GM12878 (cell line): ENCODE results near the gene EGFR. TPM values are rescaled to one million over a fixed set of nuclear protein-coding genes. Genes with fewer than 3 reads are reported as not detected.

Source experiments
- ATAC-seq: fragments of 200-7000 bp; cut with Tn5 transposase; 3 replicates; pipeline ENCODE4 v1.9.1; 2020; ENCODE audit warnings: mild to moderate bottlenecking, moderate library complexity
- BruUV-seq: library from RNA; stranded (reverse); fragments of 400-500 nt; replicated peaks from 2 replicates; lab custom pipeline; 2021; lab: Mats Ljungman, UMichigan
- CTCF ChIA-PET: fragments of 300-600 bp; sonication (Branson Sonifier 250); formaldehyde crosslinking; extraction: SDS; loops from one replicate; lab custom pipeline; 2021; ENCODE audit warnings: inconsistent platforms; lab: Yijun Ruan, JAX
- POLR2A ChIA-PET: fragments of 350-600 bp; formaldehyde crosslinking; extraction: SDS; loops from one replicate; lab custom pipeline; 2021; ENCODE audit warnings: inconsistent platforms; lab: Charles Lee
- RAD21 ChIA-PET: fragments of 300-600 bp; sonication (Branson Sonifier 250); formaldehyde crosslinking; loops from one replicate; lab custom pipeline; 2023; ENCODE audit warnings: antibody characterized with exemption; ENCODE audit not compliant: unreplicated experiment; lab: Charles Lee
- SMC1A ChIA-PET: fragments of 300-600 bp; sonication (Branson Sonifier 250); formaldehyde crosslinking; loops from one replicate; lab custom pipeline; 2023; ENCODE audit not compliant: unreplicated experiment, uncharacterized antibody; lab: Charles Lee
- DNase-seq: peaks from one replicate; pipeline ENCODE4 v3.0.0-alpha.2; 2011; ENCODE audit warnings: low read depth, low spot score
- FAIRE-seq: peaks from 3 replicates; lab custom pipeline; 2011; peaks lifted over from hg19 to GRCh38; lab: Jason Lieb, UNC
- H2AFZ ChIP-seq: 2 replicates; pipeline ENCODE4 v1.6.0; 2011; ENCODE audit warnings: low read depth, low read length, control low read depth; ENCODE audit not compliant: control insufficient read depth
- H3K27ac ChIP-seq: 2 replicates; pipeline ENCODE4 v1.5.1; 2011; ENCODE audit warnings: control low read depth; ENCODE audit not compliant: control insufficient read depth, insufficient read depth
- H3K27me3 ChIP-seq, 2 experiments: replicated peaks in 1 of 2; 2 replicates each; pipeline versions ENCODE4 v1.6.0 to v1.6.1; 2011; ENCODE audit warnings: low read length in 1 of 2; ENCODE audit not compliant: control insufficient read depth in 2 of 2, insufficient read depth in 2 of 2
- H3K36me3 ChIP-seq, 2 experiments: 2 replicates each; pipeline ENCODE4 v1.5.1; 2011; ENCODE audit warnings: low read length in 1 of 2; ENCODE audit not compliant: control insufficient read depth in 2 of 2, insufficient read depth in 2 of 2
- H3K4me1 ChIP-seq: 2 replicates; pipeline ENCODE4 v1.6.1; 2011; ENCODE audit warnings: mild to moderate bottlenecking, low read length, moderate library complexity, mixed read lengths; ENCODE audit not compliant: control insufficient read depth, insufficient read depth
- H3K4me2 ChIP-seq: 2 replicates; pipeline ENCODE4 v1.6.0; 2011; ENCODE audit warnings: control low read depth; ENCODE audit not compliant: control insufficient read depth, insufficient read depth
- H3K4me3 ChIP-seq: fragments of 200-600 bp; sonication (generic); 2 replicates; pipeline ENCODE4 v1.5.1; 2016
- H3K79me2 ChIP-seq: 2 replicates; pipeline ENCODE4 v1.6.0; 2011; ENCODE audit warnings: low read length; ENCODE audit not compliant: control insufficient read depth, insufficient read depth
- H3K9ac ChIP-seq: 2 replicates; pipeline ENCODE4 v1.8.0; 2011; ENCODE audit warnings: low read length, control low read depth, mixed read lengths; ENCODE audit not compliant: control insufficient read depth, insufficient read depth
- H3K9me3 ChIP-seq: replicated peaks from 3 replicates; pipeline ENCODE4 v1.5.1; 2011; ENCODE audit warnings: mild to moderate bottlenecking, low read length; ENCODE audit not compliant: control insufficient read depth, insufficient read depth
- H4K20me1 ChIP-seq: 2 replicates; pipeline ENCODE4 v1.6.0; 2011; ENCODE audit not compliant: control insufficient read depth, insufficient read depth
- ATF7 ChIP-seq: fragments of 450-650 bp; IDR thresholded peaks from 2 replicates; pipeline ENCODE4 v1.6.1; 2016; ENCODE audit warnings: low read depth, mild to moderate bottlenecking
- CEBPZ ChIP-seq: fragments of 150-350 bp; IDR thresholded peaks from 2 replicates; pipeline ENCODE4 v1.6.1; 2016; ENCODE audit warnings: low read depth, low read length
- CHD1 ChIP-seq: IDR thresholded peaks from 2 replicates; pipeline ENCODE4 v1.6.1; 2012; ENCODE audit warnings: low read depth, low read length, improper control_type of control experiment
- ESRRA ChIP-seq: IDR thresholded peaks from 2 replicates; pipeline ENCODE4 v1.6.1; 2012; ENCODE audit warnings: mild to moderate bottlenecking, low read length, improper control_type of control experiment
- GATAD2B ChIP-seq: fragments of 450-650 bp; conservative IDR thresholded peaks from 2 replicates; pipeline ENCODE4 v1.6.1; 2017; ENCODE audit warnings: low read depth, mild to moderate bottlenecking, moderate library complexity
- SMAD5 ChIP-seq: IDR thresholded peaks from 2 replicates; pipeline ENCODE4 v1.6.1; 2016; ENCODE audit warnings: antibody characterized with exemption, low read depth
- SP1 ChIP-seq: IDR thresholded peaks from one replicate; pipeline ENCODE4 v1.6.1; 2011; ENCODE audit warnings: low read depth, low read length
- WGBS: methylation state at CpG from one replicate; pipeline ENCODE4 v1.1.6; 2016; ENCODE audit warnings: low lambda C conversion rate; ENCODE audit not compliant: insufficient replicate concordance, insufficient coverage; ENCODE audit errors: missing lambda C conversion rate; 5-methylcytosine and 5-hydroxymethylcytosine counted together
- in situ Hi-C: fragments of 300-500 bp; cut with MboI; formaldehyde crosslinking; loops from 9 replicates; pipeline ENCODE4 v1.14.3; 2018; ENCODE audit warnings: mixed read lengths
- intact Hi-C: fragments of 100-400 bp; cut with micrococcal nuclease; formaldehyde crosslinking; loops from one replicate; pipeline ENCODE4 v1.14.2; 2022; ENCODE audit not compliant: unreplicated experiment
- polyA plus RNA-seq, 11 experiments: library from polyadenylated mRNA; depleted of rRNA in 4 of 11; unstranded in 6 of 11; stranded (reverse) in 5 of 11; fragments of >200 nt; fragmentation: Nextera tagmentation in 4 of 11; fragmentation: Illumina TruSeq in 1 of 11; extraction: Ambion mirVana in 4 of 11; extraction: Trizol in 1 of 11; gene quantifications; 1 replicate in 1 of 11; 2 replicates in 10 of 11; pipeline versions ENCODE4 v1.2.1 to v1.2.3, GENCODE V29; 2011 to 2016; ENCODE audit warnings: inconsistent platforms in 2 of 11, missing spikeins in 2 of 11, low read depth in 1 of 11
- total RNA-seq, 4 experiments: library from RNA; depleted of rRNA in 3 of 4; stranded (reverse); fragments of >200 nt in 3 of 4; fragmentation: Illumina TruSeq in 1 of 4; extraction: Trizol in 1 of 4; gene quantifications; 2 replicates each; pipeline versions ENCODE4 v1.2.1 to v1.2.3, GENCODE V29; 2013 to 2021

EGFR gene
- total and polyA plus RNA-seq, 10 of the 15 experiments (the other 5 are each of a cell fraction or from before 2014, with no cell fraction given), result 0.01 to 0.31 TPM; not detected in 8

DNA sequence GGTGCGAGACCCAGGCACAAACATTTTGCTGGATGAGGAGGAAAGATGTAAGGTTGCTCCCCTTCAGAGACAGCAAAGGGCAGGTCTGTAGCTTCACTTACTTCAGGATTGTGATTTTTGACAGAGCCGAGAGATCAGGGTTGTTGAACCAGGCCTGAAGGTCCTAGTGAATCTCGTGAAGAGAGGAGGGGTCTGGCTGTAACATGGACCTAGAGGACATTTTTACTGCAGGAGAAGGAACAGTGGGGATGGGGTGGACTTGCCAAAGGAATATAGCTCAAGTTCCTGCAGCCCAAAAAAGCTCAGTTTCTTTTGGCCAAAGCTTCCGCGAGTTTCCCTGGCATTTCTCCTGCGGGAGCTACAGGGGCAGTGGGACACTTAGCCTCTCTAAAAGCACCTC is 976 bp upstream of the EGFR start:
- WGBS, result 72% methylated on average over 6 of the region's 6 CpGs
- Histone ChIP-seq H3K79me2 (no peaks in the 10 kb centered on the region), H3K36me3 (no peaks in the 10 kb centered on the region), H4K20me1 (no peaks in the 10 kb centered on the region; the same call in 1 of the 2 replicates), H3K4me3 (no peak overlapping the region), H3K9ac (no peak overlapping the region), H3K9me3 (no peaks in the 10 kb centered on the region), H3K27ac (no peak overlapping the region), H3K4me1 (no peaks in the 10 kb centered on the region), H3K4me2 (no peak overlapping the region), H2AFZ (no peak overlapping the region), H3K27me3 (peaks cover 1 to 17% of the 10 kb centered on the region in 2 experiments)
- CTCF ChIA-PET, result no interaction called here
- BruUV-seq, result no TSS peak
- FAIRE-seq (no peak), DNase-seq (no peak), ATAC-seq (no peak)
- SMC1A ChIA-PET, result interaction anchor here (1.4 kb wide), 1 partner anchor 46 kb away, joined by 3 read pairs; no protein-coding TSS in a partner anchor
- RAD21 ChIA-PET, result no interaction called here
- POLR2A ChIA-PET, result no interaction called here
- in situ Hi-C loops, result no loop called here
- intact Hi-C loops, result no loop called here
- TF ChIP-seq SMAD5 (no peak), SP1 (no peak), ESRRA (no peak), CHD1 (no peak), GATAD2B (no peak), ATF7 (no peak), CEBPZ (no peak)
